GM19452 (cell line): ENCODE measurements around the gene PCOLCE2.

Experiments
- ATAC-seq: cut with Tn5 transposase; IDR thresholded peaks from one replicate; pipeline ENCODE4 v1.9.1; 2021; ENCODE audit not compliant: unreplicated experiment

Gene PCOLCE2

DNA sequence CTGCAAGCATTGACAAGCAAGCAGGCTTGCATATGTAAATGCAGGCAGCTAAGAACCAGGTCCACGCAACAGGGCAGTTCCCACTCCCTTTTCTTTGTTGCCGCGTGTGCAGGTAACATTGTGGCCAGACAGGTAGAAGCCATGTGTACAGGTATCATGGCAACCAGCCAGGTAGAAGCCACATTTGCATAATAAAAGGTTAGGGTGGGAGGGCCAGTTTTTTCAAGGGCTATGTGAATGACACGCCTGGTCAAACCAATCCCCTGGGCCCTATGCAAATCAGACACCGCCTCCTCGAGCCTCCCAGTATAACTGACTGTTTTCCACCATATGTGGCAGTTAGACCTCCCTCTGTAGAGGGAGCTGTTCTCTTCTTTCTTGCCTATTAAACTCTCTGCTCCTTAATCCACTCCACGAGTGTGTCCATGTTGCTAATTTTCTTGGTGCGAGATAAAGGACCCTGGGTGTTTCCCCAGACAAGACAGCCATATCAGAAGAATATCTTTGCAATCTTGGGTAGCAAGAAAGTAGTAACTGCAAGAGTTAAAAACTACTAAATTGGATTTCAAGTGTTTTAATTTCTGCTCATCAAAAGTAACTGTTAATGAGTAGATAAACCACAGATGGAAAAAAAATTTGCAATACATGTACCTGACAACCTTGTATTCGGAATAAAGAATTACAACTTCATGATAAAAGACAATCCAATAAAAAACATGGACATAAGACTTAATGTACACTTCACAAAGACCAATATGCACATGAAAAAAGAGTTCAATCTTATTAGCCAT is 21.8 kb downstream of the PCOLCE2 start:
- no peak for ATAC-seq

DNA sequence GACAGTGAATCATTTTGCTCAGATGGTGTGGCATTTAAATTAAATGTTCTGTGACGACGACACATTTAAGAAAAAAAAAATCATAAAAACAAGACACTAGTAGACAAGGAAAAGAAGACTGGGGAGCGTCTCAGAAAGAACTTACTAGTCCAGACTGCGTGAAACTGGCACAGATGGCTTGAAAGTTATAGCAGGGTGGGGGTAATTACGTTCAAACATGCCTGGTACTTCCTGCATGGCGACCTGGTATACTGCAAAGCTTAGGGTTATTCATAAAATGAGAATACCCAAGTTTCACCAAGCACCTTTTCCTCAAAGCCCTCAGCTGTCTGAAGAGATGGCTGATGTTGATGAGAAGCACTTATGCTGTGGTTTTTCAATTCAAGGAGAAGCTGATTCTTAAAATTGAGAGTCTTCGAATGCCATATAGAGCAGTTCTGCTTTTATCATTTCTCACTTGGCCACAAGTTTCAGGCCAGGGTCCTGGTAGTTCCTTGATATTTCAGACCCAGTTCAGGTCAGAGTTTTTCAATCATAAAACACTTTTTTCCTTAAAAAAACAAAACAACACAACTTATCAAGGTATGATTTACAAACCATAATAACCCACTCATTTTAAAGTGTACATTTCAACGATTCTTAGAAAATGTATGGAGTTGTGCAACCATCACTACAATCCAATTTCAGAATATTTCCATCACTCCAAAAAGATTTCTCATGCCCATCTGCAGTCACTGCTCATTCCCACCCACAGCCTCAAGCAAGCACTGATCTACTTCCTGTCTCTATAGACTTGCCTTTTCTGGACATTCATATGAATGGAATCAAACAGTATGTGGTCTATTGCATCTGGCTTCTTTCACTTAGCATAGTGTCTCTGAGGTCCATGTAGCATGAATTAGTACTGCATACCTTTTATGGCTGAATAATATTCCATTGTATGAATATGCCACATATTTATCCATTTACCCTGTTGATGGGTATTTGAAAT is 24.7 kb downstream of the PCOLCE2 start:
- ATAC-seq: no peak

DNA sequence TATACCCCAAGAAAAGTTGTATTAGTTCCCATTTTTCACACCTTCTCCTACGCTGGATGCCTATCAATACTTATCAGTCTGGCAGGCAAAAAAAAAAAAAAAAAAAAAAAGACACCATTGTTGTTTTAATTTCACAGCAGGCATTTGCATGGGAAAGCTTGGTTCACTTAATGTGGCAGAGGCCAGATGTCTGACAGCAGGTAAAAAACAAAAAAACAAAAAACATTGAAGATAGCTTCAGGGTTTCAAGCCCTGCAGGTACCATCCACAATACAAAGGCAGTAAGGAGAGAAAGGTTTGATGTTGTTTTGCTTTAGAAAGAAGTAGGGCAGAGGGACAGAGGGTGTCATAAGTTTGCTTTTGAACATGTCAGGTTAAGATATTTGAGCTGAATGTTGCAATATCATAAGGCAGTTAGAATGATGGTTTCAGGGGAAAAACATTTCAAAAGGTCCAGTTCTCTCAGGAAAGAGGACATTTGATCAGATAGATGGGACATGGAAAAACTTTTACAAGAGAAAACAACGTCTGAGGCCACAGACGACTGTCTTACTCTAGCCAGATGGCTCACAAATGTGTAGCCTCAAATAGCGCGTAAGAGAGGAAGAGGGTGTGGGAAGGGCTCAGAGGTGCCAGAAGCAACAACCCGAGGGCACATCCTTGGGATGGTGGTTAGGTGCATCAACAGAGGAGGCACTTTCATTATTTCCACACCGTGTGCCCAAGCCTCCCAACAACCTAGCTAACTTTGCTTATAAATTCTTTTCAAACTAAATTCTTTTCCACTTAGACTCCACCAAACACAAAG is 25.7 kb downstream of the PCOLCE2 start:
- no peak for ATAC-seq

DNA sequence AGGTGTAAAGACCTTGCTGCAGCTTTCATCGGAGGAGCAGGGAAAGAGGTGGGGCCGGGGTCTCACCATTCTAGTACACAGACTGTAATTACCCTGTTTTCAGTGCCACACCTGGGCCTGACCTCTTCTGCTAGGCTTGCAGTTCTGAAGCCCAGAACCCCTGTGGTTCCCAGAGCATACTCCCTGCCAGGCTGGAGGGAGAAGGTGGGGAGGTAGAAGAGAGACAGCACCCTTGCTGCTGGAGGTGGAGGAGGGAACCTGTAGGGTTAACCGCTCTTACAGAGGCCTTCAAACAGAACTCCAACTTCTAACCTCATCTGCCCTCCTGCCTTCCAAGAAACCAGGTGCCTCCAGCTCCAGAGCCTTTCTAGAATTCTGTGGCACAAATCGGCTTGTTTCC is 27.0 kb downstream of the PCOLCE2 start:
- ATAC-seq: no peak

DNA sequence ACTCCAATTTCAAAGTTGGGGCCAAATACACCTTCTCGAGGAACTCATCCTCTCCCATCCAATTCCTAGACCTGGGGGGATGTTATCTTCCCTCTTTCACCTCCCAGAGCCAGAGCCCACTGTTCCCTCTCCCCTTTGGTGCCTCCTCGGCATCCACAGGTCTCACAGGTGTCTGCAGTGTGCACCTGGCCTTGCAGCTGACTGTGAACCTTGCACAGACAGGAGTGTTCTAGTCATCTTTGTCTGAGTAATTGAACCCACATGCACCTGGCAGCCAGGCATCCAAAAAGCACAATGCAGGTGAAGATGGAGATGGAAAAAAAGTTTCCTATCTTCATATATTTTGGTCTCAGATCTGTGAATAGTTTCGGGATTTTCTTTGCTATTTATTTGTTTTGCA is 30.8 kb downstream of the PCOLCE2 start:
- ATAC-seq: no peak

DNA sequence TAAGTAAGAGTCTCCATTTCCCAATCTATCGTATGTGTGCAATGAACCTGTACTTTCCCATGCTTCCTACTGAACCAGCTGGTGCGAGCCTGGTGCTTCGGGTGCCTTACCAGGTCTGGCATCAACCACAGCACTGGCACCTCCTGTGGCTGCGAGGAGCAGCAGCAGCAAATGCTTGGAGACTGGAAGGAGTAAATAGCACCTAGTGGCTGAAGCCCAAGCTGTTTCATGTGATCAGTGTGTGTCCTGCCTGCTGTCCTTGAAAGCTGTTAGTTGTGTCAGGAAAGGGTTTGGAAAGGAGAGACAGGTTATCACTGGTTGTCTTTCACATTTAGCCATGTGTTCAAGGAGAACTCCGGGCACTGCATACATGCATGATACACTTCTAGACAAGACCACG is 31.8 kb downstream of the PCOLCE2 start:
- no peak for ATAC-seq

DNA sequence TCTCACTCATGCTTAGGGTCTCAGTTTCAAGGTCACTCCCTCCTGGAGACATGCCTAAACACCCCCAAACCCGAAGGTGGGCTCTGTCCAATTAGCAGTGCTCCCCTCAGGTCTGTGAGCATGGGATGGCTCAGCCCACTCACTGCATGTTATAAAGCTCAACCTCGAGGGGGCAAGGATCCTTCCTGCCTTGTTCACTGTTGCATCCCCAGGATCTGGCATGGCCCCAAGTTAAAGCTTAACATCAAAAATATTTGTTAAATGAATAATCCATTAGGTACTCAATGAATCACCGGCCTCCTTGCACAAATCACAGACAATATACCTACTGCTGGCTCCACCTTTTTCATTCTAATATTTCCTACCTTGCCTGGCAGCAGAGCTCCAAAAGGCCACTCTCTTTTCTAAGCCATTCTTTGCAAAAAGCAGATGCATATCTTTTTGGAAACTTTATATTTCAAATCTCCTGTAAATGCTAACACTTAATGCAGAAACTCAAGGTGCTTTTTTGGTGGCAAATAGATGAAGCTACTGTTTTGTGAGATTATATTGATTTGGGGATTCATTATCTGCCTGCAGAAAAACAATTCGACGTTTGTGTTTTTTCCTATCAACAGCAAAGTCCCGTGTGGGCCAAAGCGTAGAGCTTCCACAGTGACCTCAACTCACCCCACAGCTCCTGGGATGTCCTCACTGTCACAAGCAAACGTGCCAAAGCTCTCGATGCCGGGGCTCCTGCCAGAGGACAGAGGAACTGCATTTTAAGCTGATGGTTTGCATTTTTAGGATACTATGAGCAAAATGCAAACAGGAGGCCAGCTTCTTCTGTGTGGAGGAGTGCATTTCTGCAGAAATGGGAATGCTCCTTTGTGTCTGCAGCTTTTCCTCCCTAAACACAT is 35.4 kb downstream of the PCOLCE2 start:
- ATAC-seq: no peak

DNA sequence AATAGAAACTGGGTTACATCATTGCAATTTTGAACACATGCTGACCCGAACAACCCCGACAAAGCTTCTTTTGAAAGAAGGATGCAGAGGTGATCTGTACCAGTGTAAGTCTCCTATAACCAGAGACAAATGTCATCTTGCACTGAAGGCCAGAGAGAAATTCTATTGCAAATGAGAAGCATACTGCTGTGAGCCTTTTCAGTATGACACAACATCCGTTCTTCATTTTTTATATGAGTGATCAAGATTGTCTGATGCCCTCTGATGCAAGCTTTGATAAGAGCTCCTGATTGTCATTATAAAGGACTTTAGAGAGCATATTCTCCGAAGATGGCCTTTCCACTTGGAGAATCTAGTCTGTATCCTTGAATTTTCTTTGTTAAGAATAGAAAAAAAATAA is 36.9 kb downstream of the PCOLCE2 start:
- no peak for ATAC-seq

DNA sequence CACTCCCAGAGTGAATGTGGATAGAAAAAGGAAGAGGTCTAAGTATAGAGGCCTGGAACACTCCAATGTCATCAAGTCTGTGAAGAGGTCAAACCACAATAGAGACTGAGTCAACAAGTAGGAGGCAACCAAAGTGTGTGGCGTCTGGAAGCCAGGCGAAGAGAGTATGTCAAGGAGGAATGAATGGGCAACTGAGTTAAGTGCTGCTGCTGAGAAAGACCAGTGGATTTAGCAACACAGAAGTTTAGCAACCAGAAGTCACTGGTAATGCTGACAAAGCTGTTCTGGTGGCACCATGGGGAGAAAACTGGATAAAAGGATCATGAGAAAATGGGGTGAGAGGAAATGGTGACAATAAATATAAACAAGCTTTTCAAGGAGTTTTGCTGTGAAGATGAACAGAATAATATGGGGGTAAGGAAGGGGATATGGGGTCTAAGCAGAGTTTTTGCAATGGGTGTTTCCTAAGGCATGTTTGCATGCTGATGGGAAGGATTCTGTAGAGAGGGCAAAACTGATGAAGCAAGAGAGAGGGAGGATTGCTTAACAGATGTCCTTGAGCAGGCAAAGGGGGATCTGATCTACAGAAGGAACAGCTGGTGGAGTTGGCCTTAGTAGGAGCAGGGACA is 38.4 kb downstream of the PCOLCE2 start:
- ATAC-seq: no peak

DNA sequence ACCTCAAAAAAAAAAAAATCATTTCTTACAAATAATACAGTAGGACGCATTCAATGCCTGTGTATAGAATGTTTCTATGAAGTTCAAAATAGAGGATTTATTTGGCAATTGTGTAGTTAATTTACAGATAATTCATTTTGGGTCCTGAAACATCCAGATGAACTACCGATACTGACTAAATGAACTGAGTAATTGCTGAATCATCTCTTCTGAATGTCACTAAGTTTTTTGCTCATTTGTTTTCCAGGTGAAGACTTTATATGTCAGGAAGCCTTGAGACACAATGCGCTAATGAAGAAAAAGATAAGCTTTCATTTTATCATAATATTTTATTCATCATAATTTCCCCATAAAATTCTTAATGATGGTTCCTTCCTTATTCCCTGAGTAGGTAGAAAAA is 39.7 kb downstream of the PCOLCE2 start:
- ATAC-seq: no peak

DNA sequence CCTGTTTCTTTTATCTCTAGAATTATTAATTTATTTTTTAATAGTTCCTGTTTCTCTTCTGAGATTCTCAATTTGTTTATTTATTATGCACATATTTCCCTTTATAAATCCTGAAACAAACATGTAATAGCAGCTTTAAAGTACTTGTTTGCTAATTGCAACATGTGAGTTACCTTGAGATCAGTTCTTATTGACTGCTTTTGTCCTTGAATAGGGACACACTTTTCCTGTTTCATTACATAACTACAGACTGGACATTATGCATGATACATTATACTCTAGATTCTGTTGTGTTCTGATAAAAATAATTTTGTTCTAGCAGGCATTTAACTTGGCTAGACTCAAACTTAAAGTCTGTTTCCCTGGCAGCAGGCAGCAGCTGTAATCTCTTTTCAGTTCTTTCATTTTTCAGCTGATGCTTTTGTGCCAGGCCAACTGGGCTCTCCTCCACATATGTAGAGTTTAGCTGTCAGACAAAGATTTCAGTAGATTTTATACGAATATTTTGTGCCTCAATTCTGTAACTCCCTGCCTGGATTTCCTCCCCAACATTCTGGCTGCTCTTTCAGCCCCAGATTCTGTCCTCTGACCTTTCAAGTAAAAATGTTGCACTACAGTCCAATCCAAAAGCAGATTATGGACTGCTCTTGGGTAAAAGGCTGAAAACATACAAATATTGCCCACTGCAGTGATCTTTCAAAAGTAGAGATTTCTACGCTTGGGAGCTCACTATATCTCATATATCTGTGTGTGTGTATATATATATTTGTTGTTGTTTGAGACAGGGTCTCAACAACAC is 41.9 kb downstream of the PCOLCE2 start:
- ATAC-seq: no peak

DNA sequence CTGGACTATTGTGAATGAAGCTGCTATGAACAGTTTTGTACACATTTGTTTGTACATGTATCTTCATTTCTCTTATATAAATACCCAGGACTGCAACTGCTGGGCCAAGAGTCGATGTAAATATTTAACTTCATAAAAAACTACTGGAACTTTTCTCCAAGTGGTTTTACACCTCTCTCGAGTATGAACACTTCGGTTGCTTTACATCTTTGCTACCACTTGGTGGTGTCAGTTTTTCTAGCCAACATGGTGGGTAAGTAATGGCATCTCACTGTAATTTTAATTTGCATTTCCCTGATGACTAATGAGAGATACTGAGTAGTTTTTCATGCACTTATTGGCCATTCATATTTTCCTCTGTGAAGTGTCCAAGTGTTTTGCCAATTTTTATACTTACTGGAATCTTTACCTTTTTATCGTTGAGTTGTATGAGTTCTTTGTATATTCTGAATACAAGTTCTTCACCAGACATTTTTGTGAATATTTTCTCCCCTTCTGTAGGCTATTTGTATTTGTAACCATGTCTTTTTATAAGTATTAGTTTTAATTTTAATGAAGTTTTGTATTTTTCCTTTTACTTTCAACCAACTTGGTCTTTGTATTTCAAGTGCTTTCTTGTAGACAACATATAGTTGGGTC is 44.4 kb downstream of the PCOLCE2 start:
- ATAC-seq: peak; percentile 67

DNA sequence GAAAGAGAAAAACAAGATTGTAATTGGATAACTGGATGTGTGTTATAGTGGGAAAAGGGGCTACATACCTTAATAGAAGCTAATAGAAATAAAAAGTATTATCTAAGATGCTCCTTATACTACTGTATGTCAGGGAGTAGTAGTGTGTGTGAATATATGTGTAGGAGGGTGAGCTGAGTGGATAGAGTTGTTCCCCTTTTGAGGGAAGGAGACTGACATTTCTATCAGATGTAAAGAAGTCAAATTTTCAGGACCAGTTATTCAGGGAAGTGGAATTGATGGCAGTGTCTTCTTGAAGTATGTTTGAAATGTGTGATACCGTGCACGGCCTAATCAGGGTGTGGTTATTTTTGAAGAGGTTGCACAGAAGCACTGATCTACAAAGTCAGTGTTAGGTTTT is 49.1 kb downstream of the PCOLCE2 start:
- ATAC-seq: no peak

DNA sequence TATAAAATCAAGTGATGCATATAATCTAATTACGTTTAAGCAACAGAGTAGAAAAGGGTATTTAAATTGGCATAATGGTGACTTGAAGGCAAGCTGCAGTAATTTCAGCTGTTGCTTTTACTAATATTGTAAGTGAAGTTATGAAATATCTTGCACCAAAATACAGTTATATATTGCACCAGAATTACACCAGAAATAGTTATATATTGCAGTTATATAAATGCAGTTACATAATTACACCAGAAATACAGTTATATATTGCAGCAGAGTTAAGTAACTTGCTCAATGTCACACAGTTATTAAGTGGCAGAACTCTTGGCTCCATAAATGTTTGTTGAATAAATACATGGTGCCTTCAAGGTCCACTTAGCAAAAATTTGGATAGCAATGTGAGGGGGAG is 51.4 kb downstream of the PCOLCE2 start:
- ATAC-seq: no peak

DNA sequence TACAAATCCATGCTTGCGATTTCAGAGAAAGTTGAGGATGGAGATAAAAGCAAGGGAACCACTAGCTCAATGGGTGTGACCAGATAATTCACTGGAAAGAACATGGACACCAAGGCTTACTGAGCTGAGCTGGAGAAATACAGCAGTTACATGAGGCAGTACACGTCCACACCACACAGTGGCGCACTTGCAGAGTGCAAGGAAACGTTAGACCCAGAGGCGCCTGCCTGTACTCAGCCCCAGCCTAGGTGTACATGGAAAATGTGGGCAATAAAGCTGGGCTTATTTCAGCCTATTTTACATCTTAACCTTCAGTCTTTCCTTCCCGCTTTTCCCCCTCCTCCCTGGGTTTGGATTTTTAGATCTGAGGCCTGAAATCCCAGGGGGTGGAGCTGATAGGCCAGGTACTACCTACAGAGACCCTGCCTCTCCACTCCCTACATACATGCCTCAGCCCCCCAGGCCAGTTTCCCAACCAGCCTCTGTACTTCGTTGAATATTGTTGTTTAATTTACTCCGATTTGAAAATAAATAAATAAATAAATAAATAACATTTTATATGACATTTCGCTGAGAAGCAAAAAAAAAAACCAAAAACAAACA is 60.1 kb downstream of the PCOLCE2 start:
- ATAC-seq: peak; percentile 99

DNA sequence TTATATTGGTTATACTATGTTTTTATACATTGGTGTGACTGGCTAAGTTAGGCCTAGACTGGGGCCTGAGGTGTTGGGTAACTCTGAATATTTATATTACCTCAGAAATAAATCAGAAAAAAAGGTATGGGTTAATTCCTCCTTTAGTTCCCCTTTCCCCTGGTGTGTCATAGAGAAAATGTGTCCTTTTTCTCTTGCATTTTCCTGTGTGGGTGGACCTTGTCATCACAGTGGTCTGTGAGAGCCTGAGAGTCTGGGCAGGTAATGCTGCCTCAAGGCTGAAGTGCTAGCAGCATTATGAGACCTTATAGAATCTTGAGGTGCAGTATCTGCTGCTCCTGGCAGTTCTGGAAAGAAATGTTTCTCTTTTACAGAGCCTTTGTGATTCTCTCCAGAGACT is 69.7 kb downstream of the PCOLCE2 start:
- ATAC-seq: no peak

DNA sequence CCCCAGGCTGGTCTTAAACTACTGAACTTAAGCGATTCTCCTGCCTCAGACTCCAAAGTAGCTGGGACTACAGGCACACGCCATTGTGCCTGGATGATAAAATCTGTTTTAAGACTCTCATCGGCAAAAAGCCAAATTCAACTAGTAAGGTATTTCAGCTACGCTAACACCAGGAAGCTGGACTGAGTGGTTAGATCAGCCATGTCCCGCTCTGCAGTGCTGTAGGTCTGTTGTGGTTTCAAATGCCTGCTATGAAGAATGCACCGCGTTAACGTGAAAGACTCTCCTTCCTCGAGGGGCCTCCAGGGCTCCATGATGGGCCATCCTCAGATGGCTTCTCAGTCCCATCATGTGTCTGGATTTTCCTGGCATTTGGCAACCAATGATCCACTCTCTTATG is 70.2 kb downstream of the PCOLCE2 start:
- no peak for ATAC-seq

DNA sequence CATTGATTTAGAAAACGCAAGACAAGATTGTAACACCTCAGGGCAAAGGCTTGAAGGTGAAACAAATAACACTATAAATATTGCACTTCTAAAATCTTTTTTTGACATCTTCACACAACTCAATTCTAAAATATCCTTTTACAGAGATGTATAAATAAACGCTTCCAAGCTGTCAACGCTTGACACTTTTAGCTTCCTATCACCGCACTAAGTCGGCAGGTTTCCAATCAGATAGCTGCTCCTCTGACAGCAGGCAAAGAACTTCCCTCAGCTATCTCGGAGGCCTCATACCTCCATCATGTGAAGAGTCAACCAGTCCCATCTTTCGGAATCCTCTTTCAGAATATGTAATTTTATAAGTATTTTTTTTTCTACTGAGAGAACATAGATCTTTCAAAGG is 71.0 kb downstream of the PCOLCE2 start:
- no peak for ATAC-seq
